GM12864 (cell line): Measurements from ENCODE around the gene R3HDM4.
"Not testable (repeated sequence)": the region's sequence is repeated elsewhere in the genome, so short reads cannot be mapped to it uniquely, and the experiment has no call there.

Source experiments
- DNase-seq: peaks from one replicate; pipeline ENCODE4 v3.0.0-alpha.2; 2011; ENCODE audit warnings: low read depth
- H3K4me3 ChIP-seq: 2 replicates; pipeline ENCODE4 v1.5.1; 2011; ENCODE audit warnings: mild to moderate bottlenecking, low read depth, low read length, control low read depth
- CTCF ChIP-seq: IDR thresholded peaks from 2 replicates; pipeline ENCODE4 v1.5.1; 2011; ENCODE audit warnings: low read depth, mild to moderate bottlenecking, moderate library complexity, low read length, control low read depth, inconsistent platforms; ENCODE audit errors: missing control alignments

R3HDM4 gene

DNA sequence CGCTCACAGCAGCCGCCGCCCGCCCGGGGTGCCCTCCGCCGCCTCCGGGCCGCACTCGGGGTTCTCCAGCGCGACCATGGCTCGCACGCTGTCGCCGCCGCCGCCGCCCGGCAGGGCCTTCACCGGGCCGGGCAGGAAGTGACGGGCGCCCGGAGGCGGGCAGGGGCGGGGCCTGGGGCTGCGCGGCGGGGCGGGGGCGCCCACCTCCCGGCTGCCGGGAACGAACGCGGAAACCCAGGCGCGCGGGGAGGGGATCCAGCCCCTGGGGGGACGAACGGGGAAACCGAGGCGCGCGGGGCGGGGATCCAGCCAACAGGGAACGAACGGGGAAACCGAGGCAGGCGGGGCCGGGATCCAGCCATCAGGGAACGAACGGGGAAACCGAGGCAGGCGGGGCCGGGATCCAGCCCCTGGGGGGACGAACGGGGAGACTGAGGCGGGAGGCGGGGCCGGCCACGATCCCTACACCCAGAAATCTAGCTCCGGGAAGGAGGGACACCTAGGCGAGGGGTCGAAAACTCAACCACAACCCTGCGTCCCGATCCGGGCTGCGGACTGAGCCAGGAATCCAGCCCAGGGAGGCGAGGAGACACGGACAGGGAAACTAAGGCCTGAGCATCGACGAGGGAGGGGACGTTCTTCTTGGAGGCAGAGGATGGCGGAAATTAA, at the start of gene R3HDM4:
TSS of gene R3HDM4 (minus strand) at position 140 of the 669 bp plus-strand sequence. CDS start at position 78, 62 bp downstream.
- no peak for DNase-seq
- peak within 1 kb of the TSS; percentile 72 for H3K4me3 ChIP-seq
- TF ChIP-seq CTCF, result no peak

DNA sequence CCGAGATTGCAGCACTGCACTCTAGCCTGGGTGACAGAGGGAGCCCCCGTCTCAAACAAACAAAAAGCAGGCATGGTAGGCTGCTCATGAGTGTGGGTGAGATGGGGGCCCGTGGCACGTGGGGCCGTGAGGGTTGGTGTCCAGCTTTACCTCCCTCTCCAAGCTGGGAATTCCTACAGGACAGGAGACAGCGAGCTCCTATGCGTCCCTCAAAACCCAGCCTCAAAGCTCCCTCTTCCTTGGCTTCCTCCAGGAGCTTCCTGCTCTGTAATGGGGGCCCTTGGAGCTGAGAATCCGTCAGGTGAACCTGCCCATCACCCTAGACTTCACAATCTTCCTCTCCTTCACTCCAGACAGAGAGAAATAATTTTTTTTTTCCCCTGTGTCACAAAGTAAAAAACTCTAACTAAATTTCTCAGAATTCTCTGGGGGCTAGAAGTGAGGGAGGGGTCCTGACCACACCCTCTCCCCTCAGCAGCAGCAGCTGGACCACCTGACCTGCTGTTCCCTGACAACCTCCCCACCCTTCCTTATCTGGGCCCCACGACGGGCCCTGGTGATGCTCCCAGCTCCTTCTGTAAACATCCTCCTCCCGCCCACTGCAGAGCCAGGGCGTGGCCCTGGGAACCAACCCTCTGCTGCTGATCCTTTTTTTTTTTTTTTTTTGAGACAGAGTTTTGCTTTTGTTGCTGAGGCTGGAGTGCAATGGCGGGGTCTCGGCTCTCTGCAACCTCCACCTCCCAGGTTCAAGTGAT, 49.0 kb upstream of the R3HDM4 start:
- no peak for DNase-seq
- H3K4me3 ChIP-seq, result no peak overlapping the region
- TF ChIP-seq CTCF, result no peak

DNA sequence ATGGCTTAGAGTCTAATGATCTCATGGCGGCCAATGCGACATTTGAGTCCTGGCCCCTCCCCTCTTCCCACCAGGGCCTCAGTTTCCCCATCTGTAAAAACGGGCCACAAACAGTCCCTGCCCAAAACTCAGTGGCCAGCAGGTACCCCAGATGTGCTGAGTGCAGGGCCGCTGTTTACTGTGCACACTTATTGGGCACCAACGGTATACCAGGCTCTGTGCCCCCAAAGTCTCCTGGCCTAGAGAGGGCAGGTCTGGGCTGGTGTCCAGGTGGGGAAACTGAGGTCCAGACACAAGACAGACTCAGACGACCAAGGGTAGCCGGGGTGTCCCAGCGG, 47.6 kb upstream of the R3HDM4 start:
- no peak overlapping the region for H3K4me3 ChIP-seq
- DNase-seq, result no peak
- no peak for TF ChIP-seq CTCF

- no peak for DNase-seq
- no peak for TF ChIP-seq CTCF
- H3K4me3 ChIP-seq, result no peak overlapping the region
Measured at GRCh38 chr19:960020-960419, 47.0 kb upstream of the R3HDM4 start.

DNA sequence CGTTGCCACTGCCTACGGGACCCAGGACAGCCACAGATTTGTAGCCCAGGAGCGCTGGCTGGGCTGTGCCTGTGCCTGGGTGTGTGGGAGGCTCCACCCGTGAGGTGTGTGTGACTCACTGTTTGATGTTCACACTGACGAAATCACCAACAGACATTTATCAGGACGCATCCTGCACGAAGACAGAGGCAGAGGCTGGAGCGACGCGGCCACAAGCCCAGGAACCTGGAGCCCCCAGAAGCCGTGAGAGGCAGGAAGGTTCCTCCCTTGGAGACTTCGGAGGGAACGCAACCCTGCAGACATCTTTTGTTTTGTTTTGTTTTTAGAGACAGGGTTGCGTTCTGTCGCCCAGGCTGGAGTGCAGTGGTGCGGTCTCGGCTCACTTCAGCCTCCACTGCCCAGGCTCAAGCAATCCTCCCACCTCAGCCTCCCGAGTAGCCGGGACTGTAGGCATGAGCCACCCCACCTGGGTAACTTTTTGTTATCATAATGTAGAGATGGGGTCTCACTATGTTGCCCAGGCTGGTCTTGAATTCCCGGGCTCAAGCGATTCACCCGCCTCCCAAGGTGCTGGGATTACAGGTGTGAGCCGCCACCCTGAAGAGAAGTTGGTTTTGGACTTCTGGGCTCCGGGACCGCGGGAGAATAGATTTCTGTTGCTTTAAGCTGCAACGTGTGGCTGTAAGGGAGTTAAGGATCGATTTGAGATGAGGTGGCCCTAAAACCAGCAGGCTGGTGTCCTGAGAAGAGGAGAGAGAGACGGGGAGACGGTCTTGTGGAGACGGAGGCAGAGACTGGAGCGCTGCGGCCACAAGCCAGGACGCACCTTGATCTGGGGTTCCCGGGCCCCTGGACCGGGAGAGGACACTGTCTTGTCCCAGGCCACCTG, 46.2 kb upstream of the R3HDM4 start:
- no peak for TF ChIP-seq CTCF
- no peak overlapping the region for H3K4me3 ChIP-seq
- DNase-seq, result no peak

DNA sequence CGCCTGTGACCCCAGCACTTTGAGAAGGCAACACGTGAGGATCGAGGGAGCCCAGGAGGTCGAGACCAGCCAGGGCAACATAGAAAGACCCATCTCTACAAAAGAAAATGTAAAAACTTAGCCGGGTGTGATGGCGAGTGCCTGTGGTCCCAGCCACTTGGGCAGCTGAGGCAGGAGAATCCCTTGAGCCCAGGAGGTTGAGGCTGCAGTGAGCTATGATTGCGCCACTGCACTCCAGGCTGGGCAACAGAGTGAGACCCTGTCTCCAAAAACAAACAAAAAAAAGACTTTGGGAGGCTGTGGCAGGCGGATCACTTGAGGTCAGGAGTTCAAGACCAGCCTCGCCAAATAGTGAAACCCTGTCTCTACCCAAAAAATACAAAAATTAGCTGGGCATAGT, 44.6 kb upstream of the R3HDM4 start:
- not testable (repeated sequence) for H3K4me3 ChIP-seq, DNase-seq

- DNase-seq, result no peak
- TF ChIP-seq CTCF, result no peak
- no peak overlapping the region for H3K4me3 ChIP-seq
Measured at GRCh38 chr19:956766-957440, 43.9 kb upstream of the R3HDM4 start.
